NCI-H1105 (cell line): Measurements from ENCODE around the gene SETD1A.
A peak's percentile ranks its signal among the peaks of the same experiment; 100 is the strongest.

Experiments used
- DNase-seq: peaks from one replicate; lab custom pipeline; 2025; lab: John Stamatoyannopoulos, UW

SETD1A gene

GRCh38 chr16:30953511-30954124 lies 3.9 kb upstream of the SETD1A start:
- DNase-seq: peak; percentile 48

DNA sequence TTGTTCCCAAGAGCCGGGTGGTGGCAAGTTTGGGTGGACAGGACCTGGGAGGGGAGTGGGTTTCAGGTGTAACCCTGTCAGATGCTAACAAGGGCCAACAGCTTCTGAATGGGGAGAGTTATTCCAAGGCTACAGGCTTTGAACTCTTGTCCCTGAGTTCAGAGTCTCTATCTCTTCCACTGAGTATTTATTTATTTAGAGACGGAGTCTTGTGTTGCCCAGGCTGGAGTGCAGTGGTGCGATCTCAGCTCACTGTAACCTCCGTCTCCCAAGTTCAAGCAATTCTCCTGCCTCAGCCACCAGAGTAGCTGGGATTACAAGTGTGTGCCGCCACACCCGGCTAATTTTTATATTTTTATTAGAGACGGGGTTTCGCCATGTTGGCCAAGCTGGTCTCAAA lies 2.6 kb upstream of the SETD1A start:
- no peak for DNase-seq

DNA sequence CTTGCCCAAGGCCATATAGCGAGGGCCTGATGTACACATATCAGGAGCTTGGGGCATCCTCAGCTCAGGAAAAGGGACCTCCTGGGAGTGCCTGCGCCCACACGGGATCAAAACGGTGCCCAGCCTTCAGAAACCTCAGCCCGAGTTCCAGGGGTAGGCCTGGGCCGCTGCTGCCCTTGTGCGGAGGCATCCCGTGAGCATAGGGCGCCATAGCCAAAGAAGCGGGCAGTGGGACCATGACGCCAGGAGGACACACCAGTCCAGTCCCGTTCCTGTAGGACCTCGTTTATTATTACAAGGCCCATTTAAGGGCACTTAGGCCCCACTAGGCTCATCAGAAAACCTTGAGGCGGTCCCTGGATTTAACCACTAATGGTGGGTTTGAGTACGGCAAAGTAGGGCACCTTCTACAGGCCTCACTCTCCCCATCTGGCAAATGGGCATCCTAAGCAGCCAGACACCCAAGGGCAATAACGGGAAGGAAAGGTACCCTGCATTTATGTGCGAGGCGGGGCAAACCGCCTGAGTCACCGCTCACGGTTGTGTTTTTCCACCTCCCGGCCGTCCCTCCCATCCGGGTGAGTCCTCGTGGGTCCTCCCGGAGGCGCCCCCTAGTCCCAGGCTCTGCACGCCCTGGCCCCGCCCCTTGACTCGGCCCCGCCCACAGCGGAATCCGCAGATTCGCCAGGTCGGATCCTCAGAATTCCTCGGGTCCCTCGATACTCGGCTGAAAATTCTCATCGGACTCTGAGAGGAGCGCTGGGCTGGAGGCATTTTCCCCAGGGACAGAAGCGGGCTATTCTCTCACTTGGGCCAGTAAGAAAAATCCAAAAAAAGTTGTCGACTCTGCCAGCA lies 726 bp upstream of the SETD1A start:
- DNase-seq: peak; percentile 55

- no peak for DNase-seq
Measured at GRCh38 chr16:30958175-30959079, 873 bp downstream of the SETD1A start.

DNA sequence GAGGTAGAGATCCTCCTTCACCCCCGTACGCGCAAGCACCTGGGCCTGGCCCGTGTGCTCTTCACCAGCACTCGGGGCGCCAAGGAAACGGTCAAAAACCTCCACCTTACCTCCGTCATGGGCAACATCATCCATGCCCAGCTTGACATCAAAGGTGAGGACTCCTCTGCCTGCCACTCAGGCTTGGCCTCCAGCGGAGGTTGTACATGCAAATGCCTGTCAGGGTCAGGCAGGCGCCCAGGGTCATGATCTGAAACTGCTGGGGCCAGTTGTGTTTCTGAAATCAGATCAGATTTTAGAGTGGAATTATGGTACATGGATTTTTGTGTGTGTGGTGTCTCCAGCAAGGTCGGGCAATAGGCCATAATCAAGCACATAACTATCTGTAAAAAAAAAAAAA lies 3.8 kb downstream of the SETD1A start:
- no peak for DNase-seq

DNA sequence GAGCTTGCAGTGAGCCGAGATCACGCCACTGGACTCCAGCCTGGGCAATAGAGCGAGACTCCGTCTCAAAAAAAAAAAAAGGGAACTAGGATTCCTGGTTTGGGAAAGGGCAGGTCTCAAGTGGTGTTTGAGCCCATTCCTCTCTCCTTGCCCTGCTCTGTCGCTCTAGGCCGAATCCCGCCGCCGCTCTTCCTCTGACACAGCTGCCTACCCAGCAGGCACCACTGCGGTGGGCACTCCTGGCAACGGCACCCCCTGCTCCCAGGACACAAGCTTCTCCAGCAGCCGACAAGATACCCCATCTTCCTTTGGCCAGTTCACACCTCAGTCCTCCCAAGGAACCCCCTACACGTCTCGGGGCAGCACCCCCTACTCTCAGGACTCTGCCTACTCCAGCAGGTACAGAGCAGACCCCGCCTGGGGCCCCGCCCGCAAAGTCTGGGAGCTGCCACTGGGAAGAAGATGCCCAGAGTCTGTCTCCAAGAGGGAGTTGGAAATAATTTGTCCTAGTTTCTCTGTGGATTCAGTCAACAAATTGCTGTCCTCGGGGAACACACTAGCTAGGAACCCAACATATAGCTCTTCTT lies 6.5 kb downstream of the SETD1A start:
- no peak for DNase-seq

DNA sequence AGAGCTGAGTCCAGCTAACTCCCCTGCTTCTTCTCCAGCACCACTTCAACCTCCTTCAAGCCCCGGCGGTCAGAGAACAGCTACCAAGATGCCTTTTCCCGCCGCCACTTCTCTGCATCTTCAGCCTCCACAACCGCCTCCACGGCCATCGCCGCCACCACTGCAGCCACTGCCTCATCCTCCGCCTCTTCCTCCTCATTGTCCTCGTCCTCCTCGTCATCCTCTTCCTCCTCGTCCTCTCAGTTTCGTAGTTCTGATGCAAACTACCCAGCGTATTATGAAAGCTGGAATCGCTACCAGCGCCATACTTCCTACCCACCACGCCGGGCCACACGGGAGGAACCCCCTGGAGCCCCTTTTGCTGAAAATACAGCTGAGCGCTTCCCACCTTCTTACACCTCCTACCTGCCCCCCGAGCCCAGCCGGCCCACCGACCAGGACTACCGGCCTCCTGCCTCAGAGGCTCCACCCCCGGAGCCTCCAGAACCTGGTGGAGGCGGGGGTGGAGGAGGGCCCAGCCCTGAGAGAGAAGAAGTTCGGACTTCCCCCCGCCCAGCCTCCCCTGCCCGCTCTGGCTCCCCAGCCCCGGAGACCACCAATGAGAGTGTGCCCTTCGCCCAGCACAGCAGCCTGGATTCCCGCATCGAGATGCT lies 7.1 kb downstream of the SETD1A start:
- no peak for DNase-seq

GRCh38 chr16:30965436-30965835 lies 7.9 kb downstream of the SETD1A start:
- no peak for DNase-seq

GRCh38 chr16:30966033-30966619 lies 8.6 kb downstream of the SETD1A start:
- DNase-seq: no peak

DNA sequence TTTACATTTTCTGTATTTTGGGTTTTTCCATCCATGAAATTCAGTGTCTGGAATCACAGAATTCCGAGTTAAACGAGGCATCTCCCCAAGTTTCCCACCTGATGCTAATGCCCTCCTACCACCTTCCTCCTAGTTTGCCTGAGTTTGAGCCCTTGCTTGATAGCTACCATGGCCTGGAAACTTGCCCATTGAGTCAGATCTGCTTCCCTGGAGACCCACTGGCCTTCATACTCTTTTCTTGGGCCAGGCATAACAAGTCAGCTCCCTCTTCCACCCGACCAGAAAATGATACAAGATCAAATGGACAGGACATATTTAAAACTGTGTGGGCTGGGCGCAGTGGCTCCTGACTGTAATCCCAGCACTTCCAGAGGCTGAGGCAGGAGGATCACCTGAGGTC lies 10.2 kb downstream of the SETD1A start:
- no peak for DNase-seq

GRCh38 chr16:30969246-30969842 lies 11.8 kb downstream of the SETD1A start:
- no peak for DNase-seq

GRCh38 chr16:30971298-30971697 lies 13.7 kb downstream of the SETD1A start:
- DNase-seq: no peak

DNA sequence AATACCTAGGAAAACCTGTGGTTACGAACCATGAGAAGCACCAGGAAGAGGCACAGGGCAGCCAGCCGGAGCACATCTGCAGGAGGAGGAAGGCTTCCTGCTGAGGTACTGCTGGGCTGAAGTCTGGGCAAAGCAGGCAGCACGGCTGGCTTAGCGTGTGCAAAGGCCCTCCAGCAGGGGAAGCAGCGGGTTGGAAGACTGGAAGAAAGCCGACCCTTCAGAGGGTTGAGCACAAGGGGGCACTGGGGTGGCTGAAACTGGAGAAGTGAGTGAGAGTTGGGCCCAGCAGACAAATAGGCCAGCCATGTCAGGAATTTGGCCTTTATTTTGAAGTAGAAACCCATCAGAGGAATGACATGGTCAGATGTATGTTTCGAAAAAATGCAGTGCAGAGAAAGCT lies 15.3 kb downstream of the SETD1A start:
- DNase-seq: no peak

GRCh38 chr16:30974348-30974747 lies 16.8 kb downstream of the SETD1A start:
- DNase-seq: no peak

GRCh38 chr16:30976486-30976885 lies 18.9 kb downstream of the SETD1A start:
- DNase-seq: no peak

GRCh38 chr16:30977502-30977901 lies 19.9 kb downstream of the SETD1A start:
- no peak for DNase-seq

- DNase-seq: no peak
Measured at GRCh38 chr16:30979170-30980022, 21.8 kb downstream of the SETD1A start.

DNA sequence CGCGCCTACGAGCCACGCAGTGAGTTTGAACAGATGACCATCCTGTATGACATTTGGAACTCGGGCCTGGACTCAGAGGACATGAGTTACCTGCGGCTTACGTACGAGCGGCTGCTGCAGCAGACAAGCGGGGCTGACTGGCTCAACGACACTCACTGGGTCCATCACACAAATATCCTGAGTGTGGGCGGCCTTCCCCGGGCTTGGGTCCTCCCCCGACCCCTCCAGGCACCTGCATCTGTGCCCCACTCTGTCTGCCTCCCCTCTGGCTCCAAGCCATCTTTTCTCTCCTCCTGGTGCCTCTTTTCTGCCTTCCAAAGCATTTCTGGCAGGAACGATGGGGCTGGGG lies 22.4 kb downstream of the SETD1A start:
- no peak for DNase-seq

DNA sequence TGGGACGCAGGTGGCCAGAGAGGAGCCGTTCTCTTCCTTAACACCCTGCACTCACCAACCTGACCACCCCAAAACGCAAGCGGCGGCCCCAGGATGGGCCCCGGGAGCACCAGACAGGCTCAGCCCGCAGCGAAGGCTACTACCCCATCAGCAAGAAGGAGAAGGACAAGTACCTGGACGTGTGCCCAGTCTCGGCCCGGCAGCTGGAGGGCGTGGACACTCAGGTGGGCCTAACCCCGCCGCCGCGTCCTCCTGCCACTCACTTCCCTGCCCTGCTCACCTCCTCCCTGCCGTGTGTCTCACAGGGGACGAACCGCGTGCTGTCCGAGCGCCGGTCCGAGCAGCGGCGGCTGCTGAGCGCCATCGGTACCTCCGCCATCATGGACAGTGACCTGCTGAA lies 22.9 kb downstream of the SETD1A start:
- DNase-seq: no peak

DNA sequence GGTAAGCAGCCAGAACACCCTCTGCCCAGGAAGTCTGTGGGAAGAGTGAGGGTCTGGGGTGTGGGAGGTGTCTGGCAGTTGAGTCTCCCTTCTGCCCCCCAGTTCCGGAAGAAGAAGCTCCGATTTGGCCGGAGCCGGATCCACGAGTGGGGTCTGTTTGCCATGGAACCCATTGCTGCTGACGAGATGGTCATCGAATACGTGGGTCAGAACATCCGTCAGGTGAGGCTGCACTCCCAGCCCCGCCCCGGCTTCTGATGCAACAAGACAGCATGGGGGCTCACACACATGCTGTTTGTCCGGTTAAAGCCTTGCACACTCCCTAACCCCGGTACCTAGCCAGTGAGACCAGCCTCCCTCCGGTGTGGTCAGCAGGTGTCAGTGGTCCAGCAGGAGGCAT lies 23.4 kb downstream of the SETD1A start:
- DNase-seq: no peak
